Hematopoietic multipotent progenitor cell treated with erythropoietin and hydrocortisone succinate and interleukin-3 and kit ligand, for 17 days (in vitro differentiated cells): ENCODE measurements around the gene DEFB123.
"Not testable (repeated sequence)": the region's sequence is repeated elsewhere in the genome, so short reads cannot be mapped to it uniquely, and the experiment has no call there.

ENCODE experiments used
- DNase-seq: peaks from one replicate; pipeline ENCODE4 v3.0.0-alpha.2; 2015; ENCODE audit warnings: low spot score

Gene DEFB123, protein sequence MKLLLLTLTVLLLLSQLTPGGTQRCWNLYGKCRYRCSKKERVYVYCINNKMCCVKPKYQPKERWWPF

GRCh38 chr20:31440012-31440659 is at the start of gene DEFB123:
Gene DEFB123 (plus strand): TSS chr20:31440632. CDS start chr20:31440699, 67 bp downstream.
- DNase-seq, result no peak

DNA sequence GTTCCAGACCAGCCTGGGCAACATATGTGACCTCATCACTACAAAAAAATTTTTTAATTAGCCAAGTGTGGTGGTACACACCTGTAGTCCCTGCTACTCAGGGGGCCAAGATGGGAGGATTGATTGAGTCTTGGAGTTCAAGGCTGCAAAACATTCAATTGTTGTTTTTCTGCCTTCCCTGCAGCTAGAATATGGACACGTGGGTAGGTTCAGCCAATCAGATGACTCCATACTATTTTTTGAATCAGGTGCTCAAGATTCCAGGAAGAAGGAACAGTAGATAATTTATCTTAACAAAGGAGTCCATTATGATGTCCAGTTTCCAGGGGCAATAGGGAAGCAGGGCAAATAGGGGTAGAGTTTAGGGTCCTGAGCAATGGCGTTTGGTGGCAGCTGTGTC is 47.6 kb upstream of the DEFB123 start:
- no peak for DNase-seq

DNA sequence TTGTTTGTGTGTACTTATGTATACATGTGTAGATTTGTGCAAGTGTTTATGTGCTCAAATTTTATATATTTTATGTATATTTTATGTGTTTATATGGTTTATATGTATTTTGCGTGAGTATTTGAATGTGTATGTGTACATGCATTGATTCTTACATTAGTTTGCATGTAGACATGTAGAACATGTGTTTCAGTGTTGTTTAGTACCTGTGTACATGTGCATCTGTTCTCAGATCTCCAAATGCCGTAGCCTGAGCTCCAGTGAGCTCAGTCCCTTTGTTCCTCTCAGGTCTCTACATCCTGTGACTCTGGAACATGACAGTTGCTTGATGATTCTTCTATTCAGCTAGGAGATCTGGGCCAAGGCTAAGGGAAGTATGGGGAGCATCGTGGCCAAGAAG is 45.5 kb upstream of the DEFB123 start:
- DNase-seq, result no peak

- no peak for DNase-seq
Measured at GRCh38 chr20:31403886-31404285, 36.5 kb upstream of the DEFB123 start.

GRCh38 chr20:31406115-31406514 is 34.3 kb upstream of the DEFB123 start, which contains the start of gene DEFB121:
Gene DEFB121 (minus strand): TSS chr20:31406215. CDS start chr20:31406152, 63 bp downstream.
- no peak for DNase-seq

- DNase-seq, result no peak
Measured at GRCh38 chr20:31410011-31410410, 30.4 kb upstream of the DEFB123 start.

DNA sequence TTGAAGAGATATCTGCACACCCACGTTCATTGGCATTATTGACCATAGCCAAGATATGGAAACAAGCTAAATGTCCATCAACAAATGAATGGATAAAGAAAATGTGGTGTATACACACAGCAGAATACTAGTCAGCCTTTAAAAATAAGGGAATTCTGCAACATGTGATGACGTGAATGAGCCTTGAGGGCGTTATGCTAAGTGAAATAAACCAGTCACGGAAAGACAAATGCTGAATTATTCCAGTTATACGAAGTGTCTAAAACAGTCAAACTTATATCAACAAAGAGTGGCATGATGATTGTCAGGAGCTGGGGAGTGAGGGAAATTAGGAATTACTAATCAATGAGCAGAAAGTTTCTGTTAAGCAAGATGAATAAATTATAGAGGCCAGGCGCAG is 26.1 kb upstream of the DEFB123 start:
- DNase-seq, result no peak

- DNase-seq, result no peak
Measured at GRCh38 chr20:31415653-31416052, 24.8 kb upstream of the DEFB123 start.

GRCh38 chr20:31418307-31418706 is 22.1 kb upstream of the DEFB123 start:
- DNase-seq, result no peak

- DNase-seq, result no peak
Measured at GRCh38 chr20:31425797-31426196, 14.6 kb upstream of the DEFB123 start.

DNA sequence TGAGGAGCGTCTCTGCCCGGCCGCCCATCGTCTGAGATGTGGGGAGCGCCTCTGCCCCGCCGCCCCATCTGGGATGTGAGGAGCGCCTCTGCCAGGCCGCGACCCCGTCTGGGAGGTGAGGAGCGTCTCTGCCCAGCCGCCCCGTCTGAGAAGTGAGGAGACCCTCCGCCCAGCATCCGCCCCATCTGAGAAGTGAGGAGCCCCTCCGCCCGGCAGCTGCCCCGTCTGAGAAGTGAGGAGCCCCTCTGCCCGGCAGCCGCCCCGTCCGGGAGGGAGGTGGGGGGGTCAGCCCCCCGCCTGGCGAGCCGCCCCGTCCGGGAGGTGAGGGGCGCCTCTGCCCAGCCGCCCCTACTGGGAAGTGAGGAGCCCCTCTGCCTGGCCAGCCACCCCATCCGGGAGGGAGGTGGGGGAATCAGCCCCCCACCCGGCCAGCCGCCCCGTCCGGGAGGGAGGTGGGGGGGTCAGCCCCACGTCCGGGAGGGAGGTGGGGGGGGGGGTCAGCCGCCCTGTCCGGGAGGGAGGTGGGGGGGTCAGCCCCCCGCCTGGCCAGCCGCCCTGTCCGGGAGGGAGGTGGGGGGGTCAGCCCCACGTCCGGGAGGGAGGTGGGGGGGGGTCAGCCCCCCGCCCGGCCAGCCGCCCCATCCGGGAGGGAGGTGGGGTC is 13.4 kb upstream of the DEFB123 start:
- not testable (repeated sequence) for DNase-seq

DNA sequence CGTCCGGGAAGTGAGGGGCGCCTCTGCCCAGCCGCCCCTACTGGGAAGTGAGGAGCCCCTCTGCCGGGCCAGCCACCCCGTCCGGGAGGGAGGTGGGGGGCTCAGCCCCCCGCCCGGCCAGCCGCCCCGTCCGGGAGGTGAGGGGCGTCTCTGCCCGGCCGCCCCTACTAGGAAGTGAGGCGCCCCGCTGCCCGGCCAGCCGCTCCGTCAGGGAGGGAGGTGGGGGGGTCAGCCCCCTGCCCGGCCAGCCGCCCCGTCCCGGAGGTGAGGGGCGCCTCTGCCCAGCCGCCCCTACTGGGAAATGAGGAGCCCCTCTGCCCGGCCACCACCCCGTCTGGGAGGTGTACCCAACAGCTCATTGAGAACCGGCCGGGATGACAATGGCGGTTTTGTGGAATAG is 12.9 kb upstream of the DEFB123 start:
- DNase-seq, result not testable (repeated sequence)

DNA sequence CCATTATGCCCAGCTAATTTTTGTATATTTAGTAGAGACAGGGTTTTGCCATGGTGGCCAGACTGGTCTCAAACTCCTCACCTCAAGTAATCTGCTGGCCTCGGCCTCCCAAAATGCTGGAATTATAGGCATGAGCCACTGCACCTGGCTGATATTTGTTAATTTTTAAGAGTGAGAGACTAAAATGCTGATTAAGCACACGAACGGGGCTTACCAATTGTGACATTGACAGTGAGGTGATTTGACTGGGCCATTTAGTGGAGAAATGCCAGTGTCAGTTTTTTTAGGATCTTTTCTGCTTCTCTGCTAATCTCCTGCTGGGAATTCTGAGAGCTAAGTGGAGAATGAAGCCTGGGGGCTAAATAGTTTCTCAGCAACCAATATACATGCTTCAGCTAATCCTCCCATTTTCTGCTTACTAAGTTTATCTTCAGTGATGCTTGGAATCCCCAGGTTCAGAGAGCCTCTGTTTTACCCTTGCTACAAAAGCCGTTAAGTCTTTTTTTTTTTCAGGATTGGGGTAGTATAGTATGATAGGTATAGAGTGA is 9.8 kb upstream of the DEFB123 start:
- DNase-seq, result no peak

DNA sequence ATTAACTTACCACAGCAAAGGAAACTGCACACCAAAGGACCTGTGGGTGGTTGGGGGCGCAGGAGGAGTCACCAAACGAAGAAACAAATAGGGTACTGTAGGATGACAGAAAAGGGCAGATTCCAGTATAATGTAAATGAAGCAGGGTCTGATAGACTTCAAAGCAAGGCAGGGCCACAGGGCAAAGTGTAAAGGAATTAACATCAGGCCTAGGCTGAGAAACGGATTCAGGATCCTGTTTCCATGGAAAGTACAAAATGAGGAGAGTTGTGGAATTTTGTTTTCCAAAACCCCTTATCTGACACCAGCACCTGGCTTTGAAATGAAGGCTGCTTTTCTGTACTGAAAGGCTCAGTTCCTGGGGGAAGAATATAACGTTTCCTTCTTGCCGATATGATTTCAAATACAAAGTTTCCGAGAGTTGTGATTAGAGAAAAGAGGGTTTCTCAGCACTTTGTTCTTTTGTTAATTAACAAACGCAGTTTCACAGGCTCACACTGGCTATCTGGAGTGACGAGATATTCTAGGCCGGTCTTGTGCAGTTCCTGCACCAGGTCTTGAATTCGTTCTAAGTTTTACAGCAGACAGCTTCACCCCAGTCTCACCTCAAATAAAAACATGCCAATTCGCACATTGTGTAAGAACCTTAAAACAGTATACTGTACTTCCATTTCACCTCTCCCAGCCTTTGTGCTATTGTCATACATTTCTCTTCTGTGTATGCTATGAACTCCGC is 5.8 kb downstream of the DEFB123 start:
- DNase-seq, result no peak

- no peak for DNase-seq
Measured at GRCh38 chr20:31449511-31450414, 9.3 kb downstream of the DEFB123 start.

GRCh38 chr20:31452575-31452974 is 12.1 kb downstream of the DEFB123 start:
- no peak for DNase-seq

DNA sequence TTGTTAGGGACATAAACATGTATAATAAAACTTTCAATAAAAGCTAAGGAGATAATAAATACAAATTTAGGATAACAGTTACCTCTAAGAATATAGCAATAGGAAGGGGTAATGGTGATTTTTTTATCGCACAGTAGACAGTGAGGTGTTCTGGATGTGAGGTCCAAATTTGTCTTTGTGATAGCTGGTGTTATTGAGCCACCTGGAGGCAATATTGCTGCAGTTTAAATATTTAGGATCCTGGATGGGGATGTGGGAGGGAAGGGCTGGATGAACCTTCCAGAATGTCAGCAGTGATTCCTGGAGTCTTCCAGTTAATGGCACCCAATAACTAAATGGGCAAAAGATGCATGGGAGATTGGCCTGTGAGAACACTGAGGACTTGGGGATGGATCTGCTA is 13.9 kb downstream of the DEFB123 start:
- no peak for DNase-seq

DNA sequence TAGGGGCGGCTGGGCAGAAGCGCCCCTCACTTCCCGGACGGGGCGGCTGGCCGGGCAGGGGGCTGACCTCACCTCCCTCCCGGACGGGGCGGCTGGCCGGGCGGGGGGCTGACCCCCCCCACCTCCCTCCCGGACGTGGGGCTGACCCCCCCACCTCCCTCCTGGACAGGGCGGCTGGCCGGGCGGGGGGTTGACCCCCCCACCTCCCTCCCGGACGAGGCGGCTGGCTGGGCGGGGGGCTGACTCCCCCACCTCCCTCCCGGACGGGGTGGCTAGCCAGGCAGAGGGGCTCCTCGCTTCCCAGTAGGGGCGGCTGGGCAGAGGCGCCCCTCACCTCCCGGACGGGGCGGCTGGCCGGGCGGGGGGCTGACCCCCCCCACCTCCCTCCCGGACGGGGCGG is 30.5 kb downstream of the DEFB123 start:
- not testable (repeated sequence) for DNase-seq

DNA sequence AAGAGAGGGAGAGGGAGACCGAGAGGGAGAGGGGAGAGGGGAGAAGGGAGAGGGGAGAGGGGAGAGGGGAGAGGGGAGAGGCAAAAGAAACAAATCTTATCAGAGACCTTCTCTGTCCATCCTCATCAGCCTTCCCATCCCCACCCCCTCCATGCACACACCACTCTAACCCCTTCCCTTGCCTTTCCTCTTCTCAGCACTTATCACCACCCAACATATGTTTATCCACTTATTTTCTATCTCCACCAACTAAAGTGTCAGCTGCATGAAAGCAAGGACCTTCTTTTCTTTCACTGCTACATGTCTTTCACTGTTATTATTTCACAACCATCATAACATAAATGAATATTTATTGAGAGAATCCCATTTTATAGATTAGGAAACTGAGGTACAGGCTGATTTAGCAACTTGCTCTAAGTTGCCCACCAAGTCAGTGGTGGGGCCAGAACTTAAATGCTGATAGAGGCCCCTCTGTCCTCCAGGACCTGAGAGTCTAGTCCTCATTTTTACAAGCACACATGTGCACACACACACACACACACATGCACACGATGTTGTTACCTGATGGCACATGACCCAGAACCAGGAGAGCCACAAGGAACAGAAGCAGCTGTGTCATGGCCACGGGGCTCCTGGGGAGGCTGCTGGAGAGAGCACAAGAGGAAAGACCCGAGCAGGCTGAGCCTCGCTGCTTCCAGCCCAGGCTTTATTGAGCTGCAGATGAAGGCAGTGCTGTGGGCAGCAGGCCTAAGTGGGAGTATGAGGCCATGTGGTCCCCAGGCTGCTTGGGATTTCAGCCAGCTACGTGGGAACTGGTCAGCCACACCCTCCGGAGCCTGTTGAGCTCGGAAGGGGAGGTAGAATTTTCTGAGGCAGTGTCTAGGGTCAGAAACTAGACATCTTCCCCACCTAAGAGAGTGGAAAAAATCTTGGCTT is 32.2 kb downstream of the DEFB123 start:
- DNase-seq, result no peak

- no peak for DNase-seq
Measured at GRCh38 chr20:31473331-31474096, 33.1 kb downstream of the DEFB123 start.
